ENCODE measurements around the gene GSKIP. TPM values are rescaled to one million over a fixed set of nuclear protein-coding genes. Genes with fewer than 3 reads are reported as not detected.

The GSKIP gene
- total RNA-seq, 4 donors from 2014 or later = 22.6 to 37.1 (median 27.4) TPM

Other genes with a start within 250 kb of the GSKIP start
- 10 to 100 TPM in 2 of 4 donors, 1 to 10 TPM in 2; 8.3 to 14.8 (median 9.4) TPM for gene BDKRB2, start 158.7 kb upstream of the GSKIP start, total RNA-seq
- 1 to 10 TPM in 3 of 4 donors, under 1 TPM in 1; 0.91 to 5.4 (median 1.8) TPM for gene BDKRB1, start 107.3 kb upstream of the GSKIP start, total RNA-seq
- 10 to 100 TPM; 23.8 to 44.8 (median 30.9) TPM for gene ATG2B, start 185 bp upstream of the GSKIP start, total RNA-seq
- gene AK7, start 28.6 kb downstream of the GSKIP start, total RNA-seq = 10 to 100 TPM in 3 of 4 donors, 1 to 10 TPM in 1; 9.8 to 22.5 (median 11.7) TPM
- gene PAPOLA, start 138.9 kb downstream of the GSKIP start, total RNA-seq = 10 to 100 TPM; 66.1 to 91.4 (median 76.0) TPM

All from lower leg skin (tissue), 4 donors.